ENCODE measurements around the gene MAMLD1. TPM values are rescaled to one million over a fixed set of nuclear protein-coding genes. Genes with fewer than 3 reads are reported as not detected.

MAMLD1 gene
- total and polyA plus RNA-seq, 3 experiments from 2014 or later: 1.8 to 7.3 (median 6.2) TPM

DNA sequence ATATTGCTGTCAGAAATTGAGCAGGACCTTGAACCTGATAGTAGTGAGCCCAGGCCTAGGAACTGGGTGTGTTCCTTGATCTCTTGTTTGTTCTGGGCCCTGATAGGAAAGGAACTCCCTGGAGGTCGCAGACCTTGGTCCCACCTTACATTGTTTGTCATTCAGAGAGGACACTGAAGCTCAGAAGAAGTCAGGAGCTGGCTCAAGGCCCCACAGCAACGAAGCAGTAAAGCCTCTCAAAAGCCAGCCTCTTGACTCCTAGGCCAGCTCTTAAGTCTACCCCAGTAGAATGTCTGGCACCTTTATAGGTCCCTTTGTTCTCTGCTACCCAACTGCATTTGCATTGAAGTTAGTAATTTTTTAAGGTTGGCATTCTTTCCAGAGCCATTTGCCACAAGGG, 46.8 kb downstream of the MAMLD1 start:
- peaks cover 24 to 43% (median 32%) of the 10 kb centered on the region in 3 donors for H3K4me1 Mint-ChIP-seq
- H3K4me3 Mint-ChIP-seq: peak overlapping the region in 4 of 7 donors; percentile 32 to 59 (median 50)
- peaks cover 17% of the 10 kb centered on the region for H3K4me1 ChIP-seq (ENCODE audit: insufficient read depth, low read length)
- H3K27me3 ChIP-seq (ENCODE audit: insufficient read depth, low read length, poor library complexity, severe bottlenecking): no peaks in the 10 kb centered on the region
- H3K27ac Mint-ChIP-seq: peak overlapping the region in 5 of 8 donors; percentile 6 to 83 (median 56)
- H3K9me3 ChIP-seq (ENCODE audit: low read length): no peaks in the 10 kb centered on the region
- no peaks in the 10 kb centered on the region for H3K36me3 Mint-ChIP-seq
- no peak overlapping the region for H3K4me3 ChIP-seq (ENCODE audit: low read length)
- no peaks in the 10 kb centered on the region for H3K36me3 ChIP-seq (ENCODE audit: insufficient read depth, low read length)
- DNase-seq: no peak
- H3K9me3 Mint-ChIP-seq: no peaks in the 10 kb centered on the region
- no peak overlapping the region for H3K27ac ChIP-seq (ENCODE audit: low read depth, low read length)
- CTCF ChIA-PET: interaction anchor here (1.3 kb wide), 1 partner anchor 75 kb away, joined by 3 read pairs; no protein-coding TSS in a partner anchor
- POLR2A ChIA-PET: no interaction called here
- peaks cover 0 to 14% of the 10 kb centered on the region in 2 donors for H3K27me3 Mint-ChIP-seq

DNA sequence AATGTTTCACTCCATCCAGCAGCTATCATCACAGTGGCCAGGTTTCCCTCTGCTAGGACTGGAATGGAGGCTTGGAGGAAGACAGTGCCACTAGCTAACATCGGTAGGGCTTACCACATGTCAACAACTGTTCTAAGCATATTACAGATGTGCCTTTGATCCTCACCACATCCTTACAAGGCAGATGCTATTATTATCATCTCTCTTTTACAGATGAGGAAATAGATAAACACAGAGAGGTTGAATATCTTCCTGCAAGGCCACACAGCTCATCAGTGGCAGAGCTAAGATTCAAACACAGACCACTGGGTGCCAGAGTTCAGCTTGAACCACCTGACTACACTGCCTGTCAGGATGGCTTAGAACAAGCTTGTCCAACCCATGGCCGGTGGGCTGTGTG, 47.4 kb downstream of the MAMLD1 start:
- POLR2A ChIA-PET: interaction anchor here (1.1 kb wide), 1 partner anchor 68 kb away, joined by 6 read pairs; no protein-coding TSS in a partner anchor

GRCh38 chrX:150411656-150412055, 48.5 kb downstream of the MAMLD1 start:
- Histone ChIP-seq H3K27me3 (ENCODE audit: insufficient read depth, low read length, poor library complexity, severe bottlenecking) (no peaks in the 10 kb centered on the region), H3K36me3 (ENCODE audit: insufficient read depth, low read length) (no peaks in the 10 kb centered on the region), H3K4me3 (ENCODE audit: low read length) (no peak overlapping the region), H3K4me1 (ENCODE audit: insufficient read depth, low read length) (peaks cover 17% of the 10 kb centered on the region), H3K9me3 (ENCODE audit: low read length) (no peaks in the 10 kb centered on the region), H3K27ac (ENCODE audit: low read depth, low read length) (no peak overlapping the region)
- DNase-seq: no peak
- H3K9me3 Mint-ChIP-seq: no peaks in the 10 kb centered on the region
- H3K36me3 Mint-ChIP-seq: no peaks in the 10 kb centered on the region
- H3K27me3 Mint-ChIP-seq: peaks cover 0 to 14% of the 10 kb centered on the region in 2 donors
- POLR2A ChIA-PET: interaction anchor here (1.1 kb wide), 1 partner anchor 67 kb away, joined by 6 read pairs; no protein-coding TSS in a partner anchor
- H3K4me3 Mint-ChIP-seq: no peak overlapping the region
- peaks cover 24 to 43% (median 32%) of the 10 kb centered on the region in 3 donors for H3K4me1 Mint-ChIP-seq
- CTCF ChIA-PET: no interaction called here
- no peak overlapping the region for H3K27ac Mint-ChIP-seq

More for the DNA sequence above, 47.4 kb downstream of the MAMLD1 start:
- no peaks in the 10 kb centered on the region for H3K9me3 ChIP-seq (ENCODE audit: low read length)
- peak in 3 of 5 donors; percentile 1 to 54 (median 2) for DNase-seq
- peak overlapping the region; percentile 6 to 83 (median 49) for H3K27ac Mint-ChIP-seq
- peaks cover 24 to 43% (median 32%) of the 10 kb centered on the region in 3 donors for H3K4me1 Mint-ChIP-seq
- H3K4me3 Mint-ChIP-seq: peak overlapping the region in 6 of 7 donors; percentile 33 to 62 (median 58)
- H3K4me3 ChIP-seq (ENCODE audit: low read length): no peak overlapping the region
- H3K36me3 ChIP-seq (ENCODE audit: insufficient read depth, low read length): no peaks in the 10 kb centered on the region
- peaks cover 17% of the 10 kb centered on the region for H3K4me1 ChIP-seq (ENCODE audit: insufficient read depth, low read length)
- CTCF ChIA-PET: interaction anchor here (1.3 kb wide), 1 partner anchor 75 kb away, joined by 3 read pairs; no protein-coding TSS in a partner anchor
- H3K27me3 ChIP-seq (ENCODE audit: insufficient read depth, low read length, poor library complexity, severe bottlenecking): no peaks in the 10 kb centered on the region
- no peaks in the 10 kb centered on the region for H3K36me3 Mint-ChIP-seq
- no peaks in the 10 kb centered on the region for H3K9me3 Mint-ChIP-seq
- H3K27ac ChIP-seq (ENCODE audit: low read depth, low read length): no peak overlapping the region
- peaks cover 0 to 14% of the 10 kb centered on the region in 2 donors for H3K27me3 Mint-ChIP-seq

DNA sequence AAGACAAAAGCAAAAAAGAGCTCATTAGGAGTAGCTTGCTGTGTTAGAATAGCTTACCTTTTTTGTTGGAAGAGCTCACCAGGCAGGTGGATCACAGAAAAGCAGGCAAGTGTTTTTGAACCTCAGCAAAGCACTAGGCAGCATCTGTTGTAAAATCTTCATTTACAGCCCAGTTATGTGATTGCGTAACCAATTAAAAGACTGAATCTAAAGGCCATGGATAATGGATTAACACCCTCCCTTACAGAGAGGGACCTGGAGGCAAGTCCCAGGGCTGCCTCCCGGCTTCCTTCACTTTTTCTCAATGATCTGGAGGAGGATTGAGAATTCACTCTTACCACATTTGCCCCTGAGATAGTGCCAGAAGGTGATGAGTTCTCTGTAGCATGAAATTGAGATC, 51.1 kb downstream of the MAMLD1 start:
- no peak overlapping the region for H3K4me3 Mint-ChIP-seq
- peaks cover 0 to 1% (median 0%) of the 10 kb centered on the region in 5 donors for H3K9me3 Mint-ChIP-seq
- no peaks in the 10 kb centered on the region for H3K27me3 ChIP-seq (ENCODE audit: insufficient read depth, low read length, poor library complexity, severe bottlenecking)
- ChIA-PET POLR2A (no interaction called here), CTCF (interaction anchor here (1.0 kb wide), 1 partner anchor 49 kb away, joined by 3 read pairs; no protein-coding TSS in a partner anchor)
- H3K27me3 Mint-ChIP-seq: peaks cover 0 to 12% of the 10 kb centered on the region in 2 donors
- H3K27ac ChIP-seq (ENCODE audit: low read depth, low read length): no peak overlapping the region
- no peak overlapping the region for H3K27ac Mint-ChIP-seq
- peaks cover 17% of the 10 kb centered on the region for H3K4me1 ChIP-seq (ENCODE audit: insufficient read depth, low read length)
- DNase-seq: no peak
- no peak overlapping the region for H3K4me3 ChIP-seq (ENCODE audit: low read length)
- peaks cover 24 to 32% (median 30%) of the 10 kb centered on the region in 3 donors for H3K4me1 Mint-ChIP-seq
- H3K36me3 ChIP-seq (ENCODE audit: insufficient read depth, low read length): no peaks in the 10 kb centered on the region
- no peaks in the 10 kb centered on the region for H3K9me3 ChIP-seq (ENCODE audit: low read length)
- H3K36me3 Mint-ChIP-seq: no peaks in the 10 kb centered on the region

GRCh38 chrX:150416469-150416868, 53.4 kb downstream of the MAMLD1 start:
- no peaks in the 10 kb centered on the region for H3K36me3 ChIP-seq (ENCODE audit: insufficient read depth, low read length)
- H3K4me3 ChIP-seq (ENCODE audit: low read length): no peak overlapping the region
- no peaks in the 10 kb centered on the region for H3K36me3 Mint-ChIP-seq
- CTCF ChIA-PET: no interaction called here
- H3K4me1 Mint-ChIP-seq: peaks cover 4 to 12% (median 8%) of the 10 kb centered on the region in 3 donors
- H3K27ac ChIP-seq (ENCODE audit: low read depth, low read length): no peak overlapping the region
- H3K4me3 Mint-ChIP-seq: no peak overlapping the region
- POLR2A ChIA-PET: no interaction called here
- H3K4me1 ChIP-seq (ENCODE audit: insufficient read depth, low read length): no peaks in the 10 kb centered on the region
- no peaks in the 10 kb centered on the region for H3K9me3 ChIP-seq (ENCODE audit: low read length)
- no peaks in the 10 kb centered on the region for H3K27me3 ChIP-seq (ENCODE audit: insufficient read depth, low read length, poor library complexity, severe bottlenecking)
- H3K9me3 Mint-ChIP-seq: peaks cover 0 to 1% (median 0%) of the 10 kb centered on the region in 5 donors
- H3K27me3 Mint-ChIP-seq: peaks cover 0 to 12% of the 10 kb centered on the region in 2 donors
- DNase-seq: no peak
- H3K27ac Mint-ChIP-seq: no peak overlapping the region

- H3K9me3 ChIP-seq (ENCODE audit: low read length): no peaks in the 10 kb centered on the region
- Mint-ChIP-seq H3K9me3 (peaks cover 0 to 1% (median 0%) of the 10 kb centered on the region in 5 donors), H3K27ac (no peak overlapping the region), H3K36me3 (no peaks in the 10 kb centered on the region), H3K4me1 (peaks cover 0 to under 1% (median 0%) of the 10 kb centered on the region in 3 donors), H3K27me3 (peaks cover 0 to 6% of the 10 kb centered on the region in 2 donors), H3K4me3 (no peak overlapping the region)
- CTCF ChIA-PET: no interaction called here
- DNase-seq: no peak
- no peaks in the 10 kb centered on the region for H3K36me3 ChIP-seq (ENCODE audit: insufficient read depth, low read length)
- POLR2A ChIA-PET: no interaction called here
- H3K27ac ChIP-seq (ENCODE audit: low read depth, low read length): no peak overlapping the region
- H3K4me3 ChIP-seq (ENCODE audit: low read length): no peak overlapping the region
- H3K4me1 ChIP-seq (ENCODE audit: insufficient read depth, low read length): no peaks in the 10 kb centered on the region
- no peaks in the 10 kb centered on the region for H3K27me3 ChIP-seq (ENCODE audit: insufficient read depth, low read length, poor library complexity, severe bottlenecking)
Observed at GRCh38 chrX:150421816-150422215, 58.7 kb downstream of the MAMLD1 start.

DNA sequence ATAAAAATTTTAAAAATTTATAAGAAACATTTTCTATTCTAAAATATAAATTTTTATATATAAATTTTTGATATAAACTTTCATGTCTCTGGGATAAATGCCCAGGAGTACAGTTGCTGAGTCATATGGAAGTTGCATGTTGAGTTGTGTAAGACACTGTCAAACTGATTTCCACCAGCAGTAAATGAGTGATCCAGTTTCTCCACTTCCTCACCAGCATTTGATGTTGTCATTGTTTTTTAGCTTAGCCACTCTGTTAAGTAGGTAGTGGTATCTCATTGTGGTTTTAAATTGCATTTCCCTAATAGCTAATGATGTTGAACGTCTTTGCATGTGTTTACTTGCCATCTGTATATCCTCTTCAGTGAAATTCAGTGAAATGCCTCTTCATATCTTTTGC, 66.5 kb downstream of the MAMLD1 start:
- Mint-ChIP-seq H3K4me3 (no peak overlapping the region), H3K36me3 (no peaks in the 10 kb centered on the region), H3K27ac (no peak overlapping the region), H3K9me3 (no peaks in the 10 kb centered on the region), H3K4me1 (peaks cover 0 to 6% (median 0%) of the 10 kb centered on the region in 3 donors), H3K27me3 (no peaks in the 10 kb centered on the region)
- POLR2A ChIA-PET: interaction anchor here (0.7 kb wide), 1 partner anchor 958 kb away, joined by 10 read pairs; no protein-coding TSS in a partner anchor
- H3K27ac ChIP-seq (ENCODE audit: low read depth, low read length): no peak overlapping the region
- no peaks in the 10 kb centered on the region for H3K36me3 ChIP-seq (ENCODE audit: insufficient read depth, low read length)
- no peak overlapping the region for H3K4me3 ChIP-seq (ENCODE audit: low read length)
- no peaks in the 10 kb centered on the region for H3K27me3 ChIP-seq (ENCODE audit: insufficient read depth, low read length, poor library complexity, severe bottlenecking)
- no peaks in the 10 kb centered on the region for H3K9me3 ChIP-seq (ENCODE audit: low read length)
- DNase-seq: no peak
- CTCF ChIA-PET: no interaction called here
- no peaks in the 10 kb centered on the region for H3K4me1 ChIP-seq (ENCODE audit: insufficient read depth, low read length)

DNA sequence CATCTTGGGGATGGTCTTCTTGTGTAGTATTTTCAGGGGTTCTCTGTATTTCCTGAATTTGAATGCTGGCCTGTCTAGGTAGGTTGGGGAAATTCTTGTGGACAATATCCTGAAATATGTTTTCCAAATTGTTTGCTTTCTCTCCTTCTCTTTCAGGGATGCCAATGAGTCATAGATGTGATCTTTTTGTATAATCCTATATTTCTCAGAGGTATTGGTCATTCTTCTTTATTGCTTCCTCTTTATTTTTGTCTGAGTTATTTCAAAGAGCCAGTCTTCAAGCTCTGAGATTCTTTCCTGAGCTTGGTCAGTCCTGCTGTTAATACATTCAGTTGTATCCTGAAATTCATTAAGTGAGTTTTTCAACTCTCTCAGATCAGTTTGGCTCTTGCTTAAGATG, 73.1 kb downstream of the MAMLD1 start:
- Histone ChIP-seq H3K9me3 (ENCODE audit: low read length) (no peaks in the 10 kb centered on the region), H3K36me3 (ENCODE audit: insufficient read depth, low read length) (no peaks in the 10 kb centered on the region), H3K4me3 (ENCODE audit: low read length) (no peak overlapping the region), H3K27me3 (ENCODE audit: insufficient read depth, low read length, poor library complexity, severe bottlenecking) (no peaks in the 10 kb centered on the region), H3K4me1 (ENCODE audit: insufficient read depth, low read length) (no peaks in the 10 kb centered on the region), H3K27ac (ENCODE audit: low read depth, low read length) (no peak overlapping the region)
- no peak for DNase-seq
- Mint-ChIP-seq H3K27ac (no peak overlapping the region), H3K4me3 (no peak overlapping the region), H3K36me3 (peaks cover 0 to 5% (median 0%) of the 10 kb centered on the region in 3 donors), H3K27me3 (no peaks in the 10 kb centered on the region), H3K9me3 (no peaks in the 10 kb centered on the region), H3K4me1 (no peaks in the 10 kb centered on the region)
- ChIA-PET CTCF (no interaction called here), POLR2A (no interaction called here)
